Measurements from ENCODE around the gene MYO3B. TPM values are rescaled to one million over a fixed set of nuclear protein-coding genes. Genes with fewer than 3 reads are reported as not detected.
A peak's percentile ranks its signal among the peaks of the same experiment; 100 is the strongest.

The MYO3B gene
- polyA plus RNA-seq, 1 donor (not counting 4 experiments of a cell fraction or from before 2014, with no cell fraction given), result 4.4 TPM

GRCh38 chr2:170185319-170185718 lies 7.4 kb downstream of the MYO3B start:
- no peaks in the 10 kb centered on the region for H3K79me2 ChIP-seq (ENCODE audit: control insufficient read depth, insufficient read depth, low read length)
- no peak for FAIRE-seq
- no peak for DNase-seq (ENCODE audit: low read depth, low spot score)
- no peak for TF ChIP-seq EZH2 (IDR thresholded peaks at IDR 0.05; ENCODE audit: low read length)
- TF ChIP-seq, protein P1, sequence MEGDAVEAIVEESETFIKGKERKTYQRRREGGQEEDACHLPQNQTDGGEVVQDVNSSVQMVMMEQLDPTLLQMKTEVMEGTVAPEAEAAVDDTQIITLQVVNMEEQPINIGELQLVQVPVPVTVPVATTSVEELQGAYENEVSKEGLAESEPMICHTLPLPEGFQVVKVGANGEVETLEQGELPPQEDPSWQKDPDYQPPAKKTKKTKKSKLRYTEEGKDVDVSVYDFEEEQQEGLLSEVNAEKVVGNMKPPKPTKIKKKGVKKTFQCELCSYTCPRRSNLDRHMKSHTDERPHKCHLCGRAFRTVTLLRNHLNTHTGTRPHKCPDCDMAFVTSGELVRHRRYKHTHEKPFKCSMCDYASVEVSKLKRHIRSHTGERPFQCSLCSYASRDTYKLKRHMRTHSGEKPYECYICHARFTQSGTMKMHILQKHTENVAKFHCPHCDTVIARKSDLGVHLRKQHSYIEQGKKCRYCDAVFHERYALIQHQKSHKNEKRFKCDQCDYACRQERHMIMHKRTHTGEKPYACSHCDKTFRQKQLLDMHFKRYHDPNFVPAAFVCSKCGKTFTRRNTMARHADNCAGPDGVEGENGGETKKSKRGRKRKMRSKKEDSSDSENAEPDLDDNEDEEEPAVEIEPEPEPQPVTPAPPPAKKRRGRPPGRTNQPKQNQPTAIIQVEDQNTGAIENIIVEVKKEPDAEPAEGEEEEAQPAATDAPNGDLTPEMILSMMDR (optimal IDR thresholded peaks at IDR 0.05 in 1 of 3, IDR thresholded peaks at IDR 0.05 in 1 of 3, conservative IDR thresholded peaks at IDR 0.05 in 1 of 3; ENCODE audit: extremely low read depth in 1 of 3, insufficient read depth in 2 of 3, low read length in 3 of 3), result no peak
- no peaks in the 10 kb centered on the region for H3K9me1 ChIP-seq (ENCODE audit: control insufficient read depth, extremely low read depth, insufficient read depth, low read length)
- H3K36me3 ChIP-seq (ENCODE audit: control insufficient read depth in 2 of 2, extremely low read depth in 1 of 2, insufficient read depth in 2 of 2, low read length in 2 of 2), result no peaks in the 10 kb centered on the region
- H3K9ac ChIP-seq (ENCODE audit: control insufficient read depth, extremely low read depth, insufficient read depth, low read length), result no peak overlapping the region
- dilution Hi-C loops (cut with MboI; ENCODE audit: extremely low pct_ligation_motif_present, low sequenced_read_pairs), result no loop called here
- H3K4me3 ChIP-seq (ENCODE audit: control insufficient read depth in 2 of 3, extremely low read depth in 1 of 3, insufficient read depth in 2 of 3, low read depth in 1 of 3, low read length in 3 of 3), result no peak overlapping the region
- no peaks in the 10 kb centered on the region for H3K27me3 ChIP-seq (ENCODE audit: control insufficient read depth, extremely low read depth, insufficient read depth, low read length)
- no peaks in the 10 kb centered on the region for H3K9me3 ChIP-seq (ENCODE audit: control insufficient read depth, low read depth, low read length)
- no peak overlapping the region for H2AFZ ChIP-seq (ENCODE audit: control insufficient read depth, low read length)
- peaks cover 8% of the 10 kb centered on the region for H3K4me1 ChIP-seq (ENCODE audit: control insufficient read depth, extremely low read depth, insufficient read depth, low read length)
- H4K20me1 ChIP-seq (ENCODE audit: control insufficient read depth, extremely low read depth, insufficient read depth, low read length), result no peaks in the 10 kb centered on the region
- H3K4me2 ChIP-seq (ENCODE audit: control insufficient read depth, extremely low read depth, insufficient read depth, low read depth, low read length), result no peak overlapping the region
- no peak overlapping the region for H3K27ac ChIP-seq (ENCODE audit: control insufficient read depth, insufficient read depth, low read length)

DNA sequence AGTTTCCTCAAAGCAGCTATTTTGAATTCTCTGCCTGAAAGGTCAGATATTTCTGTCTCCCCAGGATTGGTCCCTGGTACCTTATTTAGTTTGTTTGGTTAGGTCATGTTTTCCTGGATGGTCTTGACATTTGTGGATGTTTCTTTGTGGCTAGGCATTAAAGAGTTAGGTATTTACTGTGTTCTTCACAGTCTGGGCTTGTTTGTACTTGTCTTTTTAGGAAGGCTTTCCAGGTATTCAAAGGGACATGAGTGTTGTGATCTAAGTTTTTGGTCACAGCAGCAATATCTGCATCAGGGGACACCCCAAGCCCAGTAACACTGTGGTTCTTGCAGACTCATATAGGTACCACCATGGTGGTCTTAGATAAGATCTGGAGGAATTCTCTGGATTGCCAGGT lies 11.8 kb downstream of the MYO3B start:
- no peaks in the 10 kb centered on the region for H3K27me3 ChIP-seq (ENCODE audit: control insufficient read depth, extremely low read depth, insufficient read depth, low read length)
- no peaks in the 10 kb centered on the region for H3K36me3 ChIP-seq (ENCODE audit: control insufficient read depth in 2 of 2, extremely low read depth in 1 of 2, insufficient read depth in 2 of 2, low read length in 2 of 2)
- H3K9me1 ChIP-seq (ENCODE audit: control insufficient read depth, extremely low read depth, insufficient read depth, low read length), result no peaks in the 10 kb centered on the region
- H4K20me1 ChIP-seq (ENCODE audit: control insufficient read depth, extremely low read depth, insufficient read depth, low read length), result no peaks in the 10 kb centered on the region
- TF ChIP-seq, protein P1 (optimal IDR thresholded peaks at IDR 0.05 in 1 of 3, IDR thresholded peaks at IDR 0.05 in 1 of 3, conservative IDR thresholded peaks at IDR 0.05 in 1 of 3; ENCODE audit: extremely low read depth in 1 of 3, insufficient read depth in 2 of 3, low read length in 3 of 3), result no peak
- no peak for TF ChIP-seq EZH2 (IDR thresholded peaks at IDR 0.05; ENCODE audit: low read length)
- H3K4me3 ChIP-seq (ENCODE audit: control insufficient read depth in 2 of 3, extremely low read depth in 1 of 3, insufficient read depth in 2 of 3, low read depth in 1 of 3, low read length in 3 of 3), result no peak overlapping the region
- DNase-seq (ENCODE audit: low read depth, low spot score) (no peak), FAIRE-seq (peak; percentile 59)
- H3K4me2 ChIP-seq (ENCODE audit: control insufficient read depth, extremely low read depth, insufficient read depth, low read depth, low read length), result peak overlapping the region; percentile 4
- peaks cover 18% of the 10 kb centered on the region for H3K4me1 ChIP-seq (ENCODE audit: control insufficient read depth, extremely low read depth, insufficient read depth, low read length)
- no peak overlapping the region for H3K9ac ChIP-seq (ENCODE audit: control insufficient read depth, extremely low read depth, insufficient read depth, low read length)
- peaks cover 2% of the 10 kb centered on the region for H3K9me3 ChIP-seq (ENCODE audit: control insufficient read depth, low read depth, low read length)
- no peak overlapping the region for H2AFZ ChIP-seq (ENCODE audit: control insufficient read depth, low read length)
- dilution Hi-C loops (cut with MboI; ENCODE audit: extremely low pct_ligation_motif_present, low sequenced_read_pairs), result no loop called here
- H3K27ac ChIP-seq (ENCODE audit: control insufficient read depth, insufficient read depth, low read length), result no peak overlapping the region
- no peaks in the 10 kb centered on the region for H3K79me2 ChIP-seq (ENCODE audit: control insufficient read depth, insufficient read depth, low read length)
